Skin of body (tissue), 2 donors: ENCODE results near the gene POGZ. TPM values are rescaled to one million over a fixed set of nuclear protein-coding genes. Genes with fewer than 3 reads are reported as not detected.

Source experiments
- DNase-seq: peaks from one replicate; lab custom pipeline; 2025; lab: John Stamatoyannopoulos, UW
- total RNA-seq: library from RNA; depleted of rRNA; stranded (reverse); fragments of >200 nt; gene quantifications from one replicate; pipeline ENCODE4 v1.2.3, GENCODE V29; 2014

The POGZ gene
- 53.0 TPM for total RNA-seq

- DNase-seq: peak; percentile 97
These were observed at the start of gene POGZ for GRCh38 chr1:151459331-151460046. Gene POGZ (minus strand): TSS chr1:151459494. CDS start chr1:151442204, 17,290 bp downstream.

GRCh38 chr1:151508833-151509232, 49.5 kb upstream of the POGZ start:
- DNase-seq: no peak

GRCh38 chr1:151504759-151505158, 45.5 kb upstream of the POGZ start:
- DNase-seq: no peak

GRCh38 chr1:151504252-151504651, 45.0 kb upstream of the POGZ start:
- no peak for DNase-seq

GRCh38 chr1:151502859-151503780, 43.8 kb upstream of the POGZ start:
- no peak for DNase-seq

- DNase-seq: no peak
These were observed 42.9 kb upstream of the POGZ start for GRCh38 chr1:151502035-151502700.

- DNase-seq: no peak
These were observed 42.2 kb upstream of the POGZ start for GRCh38 chr1:151501474-151501873.

GRCh38 chr1:151499930-151500329, 40.6 kb upstream of the POGZ start:
- no peak for DNase-seq

- DNase-seq: no peak
These were observed 40.1 kb upstream of the POGZ start for GRCh38 chr1:151499365-151499764.

GRCh38 chr1:151495316-151495715, 36.0 kb upstream of the POGZ start:
- DNase-seq: no peak

- no peak for DNase-seq
These were observed 35.5 kb upstream of the POGZ start for GRCh38 chr1:151494741-151495281.

- no peak for DNase-seq
These were observed 33.7 kb upstream of the POGZ start for GRCh38 chr1:151493042-151493441.

GRCh38 chr1:151492120-151492519, 32.8 kb upstream of the POGZ start:
- DNase-seq: no peak

GRCh38 chr1:151491641-151492040, 32.3 kb upstream of the POGZ start:
- DNase-seq: no peak

- DNase-seq: no peak
These were observed 27.3 kb upstream of the POGZ start for GRCh38 chr1:151486557-151486956.

GRCh38 chr1:151485685-151486255, 26.5 kb upstream of the POGZ start:
- no peak for DNase-seq

- DNase-seq: no peak
These were observed 22.7 kb upstream of the POGZ start for GRCh38 chr1:151482017-151482416.

- DNase-seq: no peak
These were observed 20.2 kb upstream of the POGZ start for GRCh38 chr1:151479462-151479861.

- no peak for DNase-seq
These were observed 19.6 kb upstream of the POGZ start for GRCh38 chr1:151478923-151479322.

- DNase-seq: no peak
These were observed 19.0 kb upstream of the POGZ start for GRCh38 chr1:151478140-151478812.

GRCh38 chr1:151477066-151477465, 17.8 kb upstream of the POGZ start:
- no peak for DNase-seq
